ENCODE measurements around the gene SELENOP.

Gene SELENOP

GRCh38 chr5:42798284-42799240 lies 13.1 kb downstream of the SELENOP start:
- DNase-seq, result no peak

GRCh38 chr5:42791151-42791550 lies 20.5 kb downstream of the SELENOP start:
- DNase-seq, result no peak

- DNase-seq, result no peak
These were observed 23.8 kb downstream of the SELENOP start for GRCh38 chr5:42787845-42788244.

GRCh38 chr5:42787073-42787472 lies 24.6 kb downstream of the SELENOP start:
- no peak for DNase-seq

- DNase-seq, result no peak
These were observed 25.9 kb downstream of the SELENOP start for GRCh38 chr5:42785756-42786155.

GRCh38 chr5:42784132-42784531 lies 27.6 kb downstream of the SELENOP start:
- DNase-seq, result no peak

- no peak for DNase-seq
These were observed 30.1 kb downstream of the SELENOP start for GRCh38 chr5:42781584-42781983.

GRCh38 chr5:42779083-42779482 lies 32.6 kb downstream of the SELENOP start:
- no peak for DNase-seq

GRCh38 chr5:42772265-42772993 lies 39.3 kb downstream of the SELENOP start:
- no peak for DNase-seq

- DNase-seq, result no peak
These were observed 41.7 kb downstream of the SELENOP start for GRCh38 chr5:42770003-42770402.

- no peak for DNase-seq
These were observed 43.6 kb downstream of the SELENOP start for GRCh38 chr5:42768106-42768504.

- DNase-seq, result no peak
These were observed 44.1 kb downstream of the SELENOP start for GRCh38 chr5:42767491-42768105.

GRCh38 chr5:42761791-42762190 lies 49.9 kb downstream of the SELENOP start:
- no peak for DNase-seq

GRCh38 chr5:42760426-42760825 lies 51.3 kb downstream of the SELENOP start:
- no peak for DNase-seq

GRCh38 chr5:42759456-42759855 lies 52.2 kb downstream of the SELENOP start:
- no peak for DNase-seq

- peak; percentile 77 to 83 for DNase-seq
These were observed 54.8 kb downstream of the SELENOP start, which contains the start of gene CCDC152 for GRCh38 chr5:42756606-42757601. Gene CCDC152 (plus strand): TSS chr5:42756818. CDS start chr5:42759122, 2,304 bp downstream.

- no peak for DNase-seq
These were observed 58.6 kb downstream of the SELENOP start for GRCh38 chr5:42753099-42753498.

- DNase-seq, result no peak
These were observed 60.6 kb downstream of the SELENOP start for GRCh38 chr5:42751044-42751443.

GRCh38 chr5:42750507-42750906 lies 61.2 kb downstream of the SELENOP start:
- no peak for DNase-seq
